Measurements from ENCODE around the gene TMEM87B.

The TMEM87B gene

DNA sequence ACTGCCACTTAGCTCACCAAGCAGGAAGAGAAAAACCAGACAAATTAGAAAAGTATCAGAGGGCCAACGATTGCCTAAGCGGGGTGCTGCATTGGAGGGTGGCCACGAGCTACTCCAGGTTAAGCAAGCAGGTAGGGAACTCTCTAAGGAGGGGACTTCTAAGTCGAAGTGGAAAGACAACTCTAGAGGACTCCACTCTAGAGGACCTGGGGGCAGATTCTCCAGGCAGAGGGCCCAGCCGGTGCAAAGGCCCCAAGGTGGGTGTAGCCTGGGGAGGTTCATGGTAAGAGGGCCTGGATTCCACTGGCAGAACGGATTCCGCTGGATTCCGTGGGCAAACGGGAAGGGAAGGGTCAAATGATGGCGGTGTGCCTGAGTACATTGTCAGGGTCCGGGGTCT, 95.8 kb downstream of the TMEM87B start:
- no peak for DNase-seq (ENCODE audit: low spot score)

- DNase-seq (ENCODE audit: low spot score) = no peak
Measured at GRCh38 chr2:112151271-112151670, 96.2 kb downstream of the TMEM87B start.

GRCh38 chr2:112151701-112152440, 96.8 kb downstream of the TMEM87B start:
- no peak for DNase-seq (ENCODE audit: low spot score)

- DNase-seq (ENCODE audit: low spot score) = no peak
Measured at GRCh38 chr2:112152476-112153178, 97.6 kb downstream of the TMEM87B start.

GRCh38 chr2:112153179-112153490, 98.1 kb downstream of the TMEM87B start:
- DNase-seq (ENCODE audit: low spot score) = no peak

DNA sequence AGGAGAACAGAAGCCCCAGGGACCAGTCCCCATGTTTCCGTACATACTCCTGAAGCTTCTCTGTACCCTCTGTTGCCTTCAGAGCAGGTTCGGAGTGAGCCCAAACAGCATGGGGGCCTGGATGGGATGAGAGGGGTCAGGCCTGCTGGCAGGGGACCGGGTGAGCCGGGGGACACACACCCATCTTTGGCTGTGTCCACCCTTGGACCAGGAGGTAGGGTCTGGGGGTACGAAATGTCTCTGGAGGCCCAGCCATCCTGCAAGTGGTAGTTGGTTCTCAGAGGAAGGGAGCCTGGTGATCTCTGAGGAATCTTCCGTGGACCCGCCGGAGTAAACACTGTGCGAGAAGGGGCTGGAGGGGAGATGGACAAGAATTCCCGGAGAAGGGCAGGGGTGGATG, 98.4 kb downstream of the TMEM87B start:
- DNase-seq (ENCODE audit: low spot score) = no peak

- no peak for DNase-seq (ENCODE audit: low spot score)
Measured at GRCh38 chr2:112154246-112155117, 99.4 kb downstream of the TMEM87B start.

DNA sequence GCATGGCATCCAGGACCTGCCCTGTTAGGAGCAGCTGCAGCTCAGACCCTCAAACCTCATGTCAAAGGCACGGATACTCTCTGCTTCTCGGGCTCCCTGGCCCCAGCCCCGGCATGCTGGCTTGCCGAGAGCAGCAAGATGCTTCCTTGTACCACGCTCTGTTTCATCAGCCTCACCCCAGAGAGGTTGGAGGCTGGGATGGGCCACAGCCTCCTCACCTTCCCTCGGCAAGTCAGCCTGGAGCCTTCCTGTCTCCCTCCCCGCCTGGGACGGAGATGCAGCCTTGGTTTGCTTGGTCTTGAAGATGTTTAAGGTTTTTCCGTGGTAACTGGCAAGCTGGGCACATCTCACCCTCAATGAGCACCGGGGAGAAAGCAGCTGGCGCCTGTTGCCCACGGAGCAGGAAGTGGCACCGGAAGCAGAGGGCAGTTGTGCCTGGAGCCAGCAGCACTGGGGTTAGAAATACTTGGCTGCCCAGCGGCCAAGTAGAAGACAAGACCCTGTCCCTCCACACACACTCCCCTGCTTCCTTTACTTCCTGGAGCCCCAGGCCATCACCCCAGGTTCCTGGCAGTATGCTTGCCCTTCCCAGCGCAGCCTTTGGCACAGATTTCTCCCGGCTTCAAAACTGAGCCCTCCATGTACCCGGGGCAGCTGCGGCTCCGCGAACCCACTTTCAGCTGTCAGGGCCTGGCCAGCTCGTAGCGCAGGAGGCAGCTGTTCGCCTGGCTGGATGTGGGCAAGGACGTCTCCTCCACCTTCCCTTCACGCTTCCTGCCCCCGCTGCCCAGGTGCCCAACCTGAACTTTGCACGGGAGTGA, 100.5 kb downstream of the TMEM87B start:
- DNase-seq (ENCODE audit: low spot score) = no peak

DNA sequence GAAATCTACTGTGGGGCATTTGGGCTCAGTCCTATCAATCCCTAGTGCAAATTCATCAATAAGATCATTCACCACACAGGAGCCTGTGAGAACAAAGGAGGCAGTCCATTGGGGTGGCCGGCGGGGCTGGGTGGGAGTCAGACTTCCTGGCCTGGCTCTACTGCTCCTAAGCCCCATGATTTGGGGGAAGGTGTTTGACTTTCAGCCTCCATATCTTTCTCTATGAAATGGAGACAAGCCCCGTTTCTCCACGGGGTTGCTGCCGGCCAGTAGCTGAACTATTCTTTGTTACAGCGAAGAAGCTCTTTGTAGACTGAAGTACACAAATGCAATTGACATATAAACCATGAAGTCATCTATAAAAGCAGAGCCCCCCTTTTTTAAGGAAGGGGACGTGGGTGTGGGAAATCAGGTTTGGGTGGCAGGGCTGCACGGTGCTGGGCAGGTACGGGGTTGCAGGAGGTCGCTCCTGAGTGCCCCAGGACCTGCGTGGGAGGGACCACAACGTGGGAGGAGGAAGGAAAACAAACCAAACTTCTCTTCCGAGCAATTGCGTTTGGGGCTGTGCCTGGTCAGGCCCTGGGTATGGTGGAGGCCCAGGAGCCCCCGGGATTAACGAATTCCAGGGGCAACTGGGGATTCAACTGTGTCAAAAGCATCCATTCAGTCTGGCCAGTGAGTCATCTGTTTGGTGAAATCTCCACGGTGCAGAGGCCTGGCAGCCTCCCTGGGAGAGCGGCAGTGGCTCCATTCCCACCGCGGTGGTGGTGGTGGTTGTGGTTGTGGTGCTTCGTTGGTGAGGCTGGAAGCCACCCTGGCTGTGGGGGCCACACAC, 101.3 kb downstream of the TMEM87B start:
- no peak for DNase-seq (ENCODE audit: low spot score)

GRCh38 chr2:112157472-112157871, 102.4 kb downstream of the TMEM87B start:
- no peak for DNase-seq (ENCODE audit: low spot score)

- DNase-seq (ENCODE audit: low spot score) = no peak
Measured at GRCh38 chr2:112159454-112159921, 104.4 kb downstream of the TMEM87B start.

DNA sequence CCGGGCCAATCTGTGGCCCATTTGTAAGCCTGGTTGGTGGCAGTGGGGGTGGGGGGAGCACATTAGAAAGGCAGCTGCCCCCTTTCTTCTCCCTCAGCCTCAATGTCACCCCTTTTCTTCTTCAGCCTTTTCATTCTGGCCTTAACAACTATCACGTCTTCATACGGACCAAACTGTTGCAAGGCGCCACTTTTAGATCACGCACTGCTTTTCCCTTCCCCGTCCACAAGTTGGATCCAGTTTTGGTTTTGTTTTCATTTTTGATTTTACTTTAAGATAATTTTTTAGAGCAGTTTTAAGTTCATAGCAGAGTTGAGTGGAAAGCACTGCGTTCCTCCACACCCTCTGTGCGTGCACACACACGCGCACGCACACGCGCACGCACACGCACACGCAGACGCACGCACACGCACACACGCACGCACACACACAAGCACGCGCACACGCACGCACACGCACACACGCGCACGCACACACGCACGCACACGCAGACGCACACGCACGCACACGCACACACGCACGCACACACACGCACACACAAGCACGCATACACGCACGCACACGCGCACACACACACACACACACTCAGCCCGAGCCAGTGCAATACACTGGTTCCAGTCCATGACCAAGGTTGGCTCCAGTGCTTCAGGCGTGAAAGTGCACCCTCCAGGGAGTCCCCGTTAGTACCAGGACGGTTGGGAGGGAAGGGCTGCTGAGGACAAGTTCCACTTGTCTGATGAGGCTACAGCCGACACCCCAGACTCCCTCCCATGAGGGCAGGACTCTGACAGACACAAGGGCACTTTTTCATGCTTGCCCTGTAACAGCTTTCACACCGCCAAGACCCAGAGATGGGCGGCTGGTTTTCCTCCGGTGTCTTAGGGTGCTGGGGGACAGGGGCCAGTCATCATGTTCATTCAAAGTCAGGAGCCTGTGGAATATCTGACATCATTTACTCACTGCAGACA, 105.5 kb downstream of the TMEM87B start:
- DNase-seq (ENCODE audit: low spot score) = no peak

DNA sequence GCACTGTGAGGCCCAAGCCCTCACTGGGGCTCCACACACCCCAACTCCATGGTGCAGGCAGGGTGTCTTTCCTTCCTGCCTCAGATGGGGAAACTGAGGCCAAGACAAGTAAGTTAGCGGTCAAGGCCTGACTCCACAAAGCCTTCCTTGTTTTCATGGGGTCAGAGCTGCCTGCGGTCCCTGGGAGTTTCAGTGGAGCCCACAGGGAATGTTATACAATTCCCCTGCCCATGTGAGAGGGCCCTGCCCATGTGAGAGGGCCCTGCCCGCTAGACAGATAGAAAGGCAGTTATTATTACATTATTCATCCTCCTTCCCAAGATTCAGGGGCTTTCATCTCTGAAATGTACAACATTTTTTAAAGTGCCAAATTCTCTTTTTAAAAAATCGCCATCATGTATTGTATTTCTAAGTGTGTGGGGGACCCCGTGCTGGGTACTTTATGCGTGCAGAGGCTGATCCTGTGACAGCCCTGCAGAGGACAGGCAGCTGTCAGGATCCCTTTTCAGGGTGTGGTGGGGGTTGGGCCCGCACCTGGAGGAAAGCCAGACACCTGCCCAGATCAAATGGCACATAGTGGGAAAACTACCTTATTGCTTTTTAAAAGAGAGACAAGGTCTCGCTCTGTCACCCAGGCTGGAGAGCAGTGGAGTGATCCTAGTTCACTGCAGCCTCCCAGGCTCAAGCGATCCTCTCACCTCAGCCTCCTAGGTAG, 106.5 kb downstream of the TMEM87B start:
- DNase-seq (ENCODE audit: low spot score) = no peak

GRCh38 chr2:112162341-112162740, 107.3 kb downstream of the TMEM87B start:
- no peak for DNase-seq (ENCODE audit: low spot score)

- DNase-seq (ENCODE audit: low spot score) = no peak
Measured at GRCh38 chr2:112162956-112163355, 107.9 kb downstream of the TMEM87B start.

DNA sequence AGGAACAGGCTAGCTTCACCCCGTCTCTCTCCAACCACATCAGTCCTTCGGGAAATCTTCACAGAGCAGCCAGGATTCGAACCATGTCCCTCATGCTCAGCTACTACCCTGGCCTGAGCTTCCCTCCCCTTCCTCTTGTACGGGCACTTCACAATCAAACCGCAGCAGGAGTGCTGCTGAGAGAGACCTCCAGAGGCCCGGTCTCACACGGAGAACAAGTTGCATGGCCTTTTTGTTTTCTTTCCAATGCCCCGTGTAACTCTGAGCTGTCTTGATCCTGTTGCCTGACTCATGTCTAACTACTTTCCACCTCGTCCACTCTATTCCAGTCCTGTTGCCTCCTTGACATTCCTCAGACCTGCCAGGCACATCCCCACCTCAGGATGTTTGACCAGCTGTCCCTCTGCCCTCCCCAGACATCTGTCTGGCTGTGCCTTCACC, 108.5 kb downstream of the TMEM87B start:
- no peak for DNase-seq (ENCODE audit: low spot score)

DNA sequence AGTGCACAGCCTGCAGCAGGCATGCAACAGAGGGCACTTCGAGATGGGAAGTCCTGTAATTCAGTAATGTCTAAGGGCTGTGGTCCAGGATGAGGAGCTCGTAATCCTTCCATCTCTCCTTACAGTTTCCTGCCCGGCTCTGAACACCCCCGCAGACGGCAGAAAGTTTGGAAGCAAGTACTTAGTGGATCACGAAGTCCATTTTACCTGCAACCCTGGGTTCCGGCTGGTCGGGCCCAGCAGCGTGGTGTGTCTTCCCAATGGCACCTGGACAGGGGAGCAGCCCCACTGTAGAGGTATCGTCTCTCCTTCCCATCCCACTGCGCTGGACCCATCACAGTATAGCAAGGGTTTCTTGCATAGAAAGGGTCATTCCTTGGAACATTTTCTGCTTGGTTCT, 109.8 kb downstream of the TMEM87B start:
- DNase-seq (ENCODE audit: low spot score) = no peak

GRCh38 chr2:112165296-112165695, 110.2 kb downstream of the TMEM87B start:
- DNase-seq (ENCODE audit: low spot score) = no peak
